Type B pancreatic cell (in vitro differentiated cells): ENCODE results near the gene NTRK2. TPM values are rescaled to one million over a fixed set of nuclear protein-coding genes. Genes with fewer than 3 reads are reported as not detected.

Experiments
- DNase-seq: peaks from one replicate; pipeline ENCODE4 v3.0.0; 2021; ENCODE audit warnings: mixed read lengths; ENCODE audit not compliant: unreplicated experiment; ENCODE audit errors: extremely low spot score
- H3K27ac Mint-ChIP-seq: 2 replicates; pipeline ENCODE4 v1.8.0; 2021; ENCODE audit warnings: mild to moderate bottlenecking, mixed read lengths
- H3K27me3 Mint-ChIP-seq: 2 replicates; pipeline ENCODE4 v1.8.0; 2021; ENCODE audit warnings: mixed read lengths
- H3K36me3 Mint-ChIP-seq: 2 replicates; pipeline ENCODE4 v1.8.0; 2021; ENCODE audit warnings: mixed read lengths
- H3K4me1 Mint-ChIP-seq: one replicate; pipeline ENCODE4 v1.8.0; 2021; ENCODE audit warnings: mixed read lengths; ENCODE audit not compliant: unreplicated experiment
- H3K4me3 Mint-ChIP-seq: 2 replicates; pipeline ENCODE4 v1.8.0; 2021; ENCODE audit warnings: mild to moderate bottlenecking, mixed read lengths
- H3K9me3 Mint-ChIP-seq: 2 replicates; pipeline ENCODE4 v1.8.0; 2021; ENCODE audit warnings: mixed read lengths
- total RNA-seq: library from RNA; stranded (reverse); gene quantifications from 2 replicates; pipeline ENCODE4 v1.2.1, GENCODE V29; 2021; ENCODE audit warnings: low replicate concordance
- TF ChIP-seq, protein P1 (sequence below): fragments of 200-600 bp; sonication (generic); conservative IDR thresholded peaks from 2 replicates; pipeline ENCODE4 v1.5.0; 2021; ENCODE audit warnings: antibody characterized with exemption, mild to moderate bottlenecking

Gene NTRK2
- total RNA-seq, 1 donor from 2014 or later = 122 TPM

DNA sequence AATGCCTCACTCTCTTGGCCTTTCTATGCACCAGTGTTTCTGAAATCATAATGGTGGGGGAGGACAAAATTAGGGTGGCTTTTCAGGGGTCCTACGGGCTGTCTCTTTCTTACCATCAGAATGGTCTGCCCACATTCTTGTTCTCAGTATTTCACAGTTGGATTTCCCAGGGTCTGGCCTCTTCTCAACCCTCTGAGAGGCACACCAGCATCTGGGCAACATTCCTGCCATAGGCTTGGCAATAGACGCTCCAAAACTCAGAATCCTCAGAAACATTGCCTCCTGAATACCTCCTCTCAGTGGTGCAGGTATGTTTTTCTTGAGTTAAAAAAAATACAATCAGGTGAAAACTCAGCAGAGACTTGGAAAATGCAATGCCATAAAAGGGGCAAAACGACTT, 358.3 kb downstream of the NTRK2 start:
- Mint-ChIP-seq H3K27me3 (no peaks in the 10 kb centered on the region), H3K27ac (no peak overlapping the region)
- TF ChIP-seq, protein P1, sequence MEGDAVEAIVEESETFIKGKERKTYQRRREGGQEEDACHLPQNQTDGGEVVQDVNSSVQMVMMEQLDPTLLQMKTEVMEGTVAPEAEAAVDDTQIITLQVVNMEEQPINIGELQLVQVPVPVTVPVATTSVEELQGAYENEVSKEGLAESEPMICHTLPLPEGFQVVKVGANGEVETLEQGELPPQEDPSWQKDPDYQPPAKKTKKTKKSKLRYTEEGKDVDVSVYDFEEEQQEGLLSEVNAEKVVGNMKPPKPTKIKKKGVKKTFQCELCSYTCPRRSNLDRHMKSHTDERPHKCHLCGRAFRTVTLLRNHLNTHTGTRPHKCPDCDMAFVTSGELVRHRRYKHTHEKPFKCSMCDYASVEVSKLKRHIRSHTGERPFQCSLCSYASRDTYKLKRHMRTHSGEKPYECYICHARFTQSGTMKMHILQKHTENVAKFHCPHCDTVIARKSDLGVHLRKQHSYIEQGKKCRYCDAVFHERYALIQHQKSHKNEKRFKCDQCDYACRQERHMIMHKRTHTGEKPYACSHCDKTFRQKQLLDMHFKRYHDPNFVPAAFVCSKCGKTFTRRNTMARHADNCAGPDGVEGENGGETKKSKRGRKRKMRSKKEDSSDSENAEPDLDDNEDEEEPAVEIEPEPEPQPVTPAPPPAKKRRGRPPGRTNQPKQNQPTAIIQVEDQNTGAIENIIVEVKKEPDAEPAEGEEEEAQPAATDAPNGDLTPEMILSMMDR = no peak

DNA sequence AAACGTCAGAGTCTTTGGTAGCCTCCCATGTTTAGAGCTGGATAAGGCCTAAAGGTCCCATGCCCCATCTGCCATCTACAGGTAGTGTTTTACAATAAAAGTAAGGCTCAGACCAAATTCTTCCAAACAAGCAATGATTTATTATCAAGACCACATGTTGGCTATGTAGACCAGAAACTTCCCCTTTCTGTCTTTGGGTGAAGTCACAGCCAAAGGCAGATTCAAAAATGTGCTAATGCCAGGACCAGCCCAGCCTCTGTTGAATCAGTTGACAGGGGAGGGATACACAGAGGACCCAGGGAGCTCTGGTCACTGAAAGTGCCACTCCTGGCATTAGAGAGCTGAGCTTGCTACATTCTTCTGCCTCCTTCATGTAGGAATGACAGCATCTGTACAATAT, 360.8 kb downstream of the NTRK2 start:
- DNase-seq = no peak
- Mint-ChIP-seq H3K4me3 (no peak overlapping the region), H3K27ac (no peak overlapping the region), H3K9me3 (no peaks in the 10 kb centered on the region), H3K4me1 (peaks cover 4% of the 10 kb centered on the region), H3K36me3 (peaks cover 3% of the 10 kb centered on the region), H3K27me3 (no peaks in the 10 kb centered on the region)
- TF ChIP-seq, protein P1 = no peak

More for the DNA sequence above, 358.3 kb downstream of the NTRK2 start:
- no peaks in the 10 kb centered on the region for H3K9me3 Mint-ChIP-seq
- peaks cover 3% of the 10 kb centered on the region for H3K36me3 Mint-ChIP-seq
- no peak overlapping the region for H3K4me3 Mint-ChIP-seq
- peaks cover 11% of the 10 kb centered on the region for H3K4me1 Mint-ChIP-seq
- DNase-seq = no peak

DNA sequence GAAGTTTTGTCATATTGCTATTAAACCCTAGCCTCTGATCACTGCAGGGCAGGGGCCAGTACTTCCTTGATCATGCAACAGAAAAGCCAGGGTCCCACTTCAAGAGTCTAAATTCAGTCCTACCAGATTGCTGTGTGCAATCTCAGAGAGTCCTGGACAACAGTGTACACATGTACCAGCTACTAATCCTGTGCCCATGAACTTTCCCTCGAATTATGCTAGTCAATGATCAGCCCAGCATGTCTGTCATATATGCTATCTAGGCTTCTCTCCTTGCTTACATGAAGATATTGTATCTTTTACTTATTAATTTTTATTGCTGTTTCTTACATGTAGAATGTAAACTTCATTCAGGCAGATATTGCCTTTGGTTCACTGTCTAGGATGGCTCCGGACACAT, 367.0 kb downstream of the NTRK2 start:
- no peak for DNase-seq
- H3K27ac Mint-ChIP-seq = no peak overlapping the region
- H3K27me3 Mint-ChIP-seq = no peaks in the 10 kb centered on the region
- no peak overlapping the region for H3K4me3 Mint-ChIP-seq
- no peaks in the 10 kb centered on the region for H3K36me3 Mint-ChIP-seq
- no peaks in the 10 kb centered on the region for H3K9me3 Mint-ChIP-seq
- peaks cover 4% of the 10 kb centered on the region for H3K4me1 Mint-ChIP-seq
- TF ChIP-seq, protein P1 = no peak

DNA sequence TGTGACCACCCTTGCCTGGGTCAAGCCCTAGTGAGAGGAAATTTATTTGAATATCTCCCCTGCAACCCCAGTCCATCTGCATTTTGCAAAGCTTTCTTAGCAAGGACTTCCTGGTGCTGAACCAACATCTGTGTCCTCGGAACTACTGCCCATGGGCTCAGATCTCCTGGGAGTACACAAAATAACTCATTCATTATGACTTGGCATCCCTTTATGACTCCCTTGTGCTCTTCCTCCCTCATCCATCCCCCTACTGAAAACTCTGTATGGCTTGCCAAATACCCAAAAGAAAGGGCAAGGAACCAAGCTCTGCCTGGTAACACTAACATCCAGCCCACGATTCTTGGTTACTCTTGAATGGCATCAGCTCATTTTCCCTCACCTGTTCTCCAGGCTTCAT, 368.5 kb downstream of the NTRK2 start:
- no peak for DNase-seq
- Mint-ChIP-seq H3K4me1 (peaks cover 4% of the 10 kb centered on the region), H3K36me3 (no peaks in the 10 kb centered on the region), H3K27me3 (no peaks in the 10 kb centered on the region), H3K9me3 (no peaks in the 10 kb centered on the region), H3K27ac (no peak overlapping the region), H3K4me3 (no peak overlapping the region)
- TF ChIP-seq, protein P1 = no peak

DNA sequence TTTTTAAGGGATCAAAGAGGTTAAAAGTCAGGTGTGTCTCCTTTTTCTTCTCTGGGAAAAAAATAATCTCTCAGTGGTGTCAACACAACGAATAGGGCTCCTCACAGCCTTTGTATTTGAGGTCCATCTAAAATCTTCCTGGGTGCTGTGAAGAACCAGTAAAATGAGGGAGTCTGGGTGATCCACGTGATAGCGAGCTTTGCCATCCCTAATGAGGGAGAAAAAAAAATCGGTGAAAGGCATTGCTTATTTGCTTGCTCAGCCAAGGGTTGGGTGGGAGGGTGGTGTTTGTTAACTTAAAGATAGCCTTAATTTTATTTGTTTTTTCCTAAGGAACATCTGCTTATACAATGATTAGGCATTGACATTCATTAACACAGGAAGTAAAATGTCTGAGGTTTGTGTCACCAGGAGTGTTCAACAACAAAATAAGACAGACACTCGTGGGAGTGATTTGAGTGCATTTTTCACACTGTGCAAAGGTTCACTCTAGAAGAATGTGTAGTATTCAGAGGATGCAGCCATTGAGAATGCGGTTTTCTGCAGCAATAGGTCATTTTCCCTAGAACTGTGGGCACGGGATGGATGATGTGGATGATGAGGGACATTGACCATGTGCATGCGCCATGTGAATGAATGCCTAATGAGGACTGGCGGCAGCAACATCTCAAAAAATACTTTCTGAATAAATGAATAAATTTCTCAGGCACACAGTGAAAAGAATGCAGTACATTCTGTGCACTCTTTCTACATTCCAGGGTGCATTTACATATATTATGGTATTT, 369.5 kb downstream of the NTRK2 start:
- Mint-ChIP-seq H3K27ac (no peak overlapping the region), H3K9me3 (no peaks in the 10 kb centered on the region), H3K27me3 (no peaks in the 10 kb centered on the region), H3K4me1 (peaks cover 4% of the 10 kb centered on the region), H3K4me3 (no peak overlapping the region), H3K36me3 (no peaks in the 10 kb centered on the region)
- no peak for DNase-seq
- TF ChIP-seq, protein P1 = no peak
